ENCODE measurements around the gene FOXN3. TPM values are rescaled to one million over a fixed set of nuclear protein-coding genes. Genes with fewer than 3 reads are reported as not detected.

FOXN3 gene
- polyA plus RNA-seq, 3 donors: 38.7 to 57.4 (median 42.0) TPM

GRCh38 chr14:89430391-89431236 lies 13.6 kb upstream of the FOXN3 start:
- Histone ChIP-seq H3K9ac (ENCODE audit: insufficient read depth, low read length, poor library complexity, severe bottlenecking) (peak overlapping the region; percentile 72), H3K9me3 (replicated peaks in 1 of 2; ENCODE audit: control insufficient read depth in 1 of 2, insufficient read depth in 1 of 2, low read length in 2 of 2) (no peaks in the 10 kb centered on the region), H4K20me1 (ENCODE audit: insufficient read depth, low read length) (no peaks in the 10 kb centered on the region), H3K4me3 (replicated peaks in 1 of 3; ENCODE audit: low read depth in 2 of 3, low read length in 3 of 3) (peak overlapping the region; percentile 43 to 82 (median 77)), H2AFZ (ENCODE audit: insufficient read depth, low read depth, low read length, poor library complexity, severe bottlenecking) (peak overlapping the region; percentile 77), H3K36me3 (replicated peaks in 1 of 2; ENCODE audit: control insufficient read depth in 1 of 2, insufficient read depth in 2 of 2, low read length in 2 of 2) (no peaks in the 10 kb centered on the region), H3K4me1 (ENCODE audit: control insufficient read depth in 1 of 2, insufficient read depth in 2 of 2, low read length in 2 of 2) (peaks cover 41 to 69% of the 10 kb centered on the region in 2 donors), H3K79me2 (ENCODE audit: insufficient read depth, low read length) (peaks cover 88% of the 10 kb centered on the region), H3K4me2 (replicated peaks; ENCODE audit: extremely low read depth, low read length, poor library complexity, severe bottlenecking) (peak overlapping the region; percentile 80), H3K27ac (ENCODE audit: low read depth in 1 of 2, low read length in 2 of 2) (peak overlapping the region; percentile 82 to 98), H3K27me3 (ENCODE audit: control insufficient read depth in 2 of 2, insufficient read depth in 2 of 2, low read length in 2 of 2) (no peaks in the 10 kb centered on the region)
- intact Hi-C loops (cut with micrococcal nuclease): no loop called here
- TF ChIP-seq CTCF (IDR thresholded peaks at IDR 0.05): no peak
- Mint-ChIP-seq H3K4me3 (peak overlapping the region; percentile 77 to 90), H3K4me1 (peaks cover 62% of the 10 kb centered on the region), H3K27me3 (ENCODE audit: low read depth in 3 of 3) (peaks cover 0 to 2% (median 1%) of the 10 kb centered on the region in 3 donors), H3K9me3 (no peaks in the 10 kb centered on the region), H3K27ac (peak overlapping the region; percentile 93 to 98 (median 96)), H3K36me3 (peaks cover 9 to 21% of the 10 kb centered on the region in 2 donors)
- peak; percentile 46 to 70 (median 59) for DNase-seq
- no CpG with 5 or more reads among the region's 9 CpGs for WGBS (ENCODE audit: insufficient coverage)

- Histone ChIP-seq H2AFZ (ENCODE audit: insufficient read depth, low read depth, low read length, poor library complexity, severe bottlenecking) (peak overlapping the region; percentile 77), H3K4me1 (ENCODE audit: control insufficient read depth in 1 of 2, insufficient read depth in 2 of 2, low read length in 2 of 2) (peaks cover 34 to 61% of the 10 kb centered on the region in 2 donors), H3K9ac (ENCODE audit: insufficient read depth, low read length, poor library complexity, severe bottlenecking) (peak overlapping the region; percentile 72), H3K36me3 (replicated peaks in 1 of 2; ENCODE audit: control insufficient read depth in 1 of 2, insufficient read depth in 2 of 2, low read length in 2 of 2) (no peaks in the 10 kb centered on the region), H3K4me3 (replicated peaks in 1 of 3; ENCODE audit: low read depth in 2 of 3, low read length in 3 of 3) (peak overlapping the region; percentile 43 to 82 (median 77)), H3K79me2 (ENCODE audit: insufficient read depth, low read length) (peaks cover 87% of the 10 kb centered on the region), H4K20me1 (ENCODE audit: insufficient read depth, low read length) (no peaks in the 10 kb centered on the region), H3K27me3 (ENCODE audit: control insufficient read depth in 2 of 2, insufficient read depth in 2 of 2, low read length in 2 of 2) (no peaks in the 10 kb centered on the region), H3K27ac (ENCODE audit: low read depth in 1 of 2, low read length in 2 of 2) (peak overlapping the region; percentile 26 to 98), H3K4me2 (replicated peaks; ENCODE audit: extremely low read depth, low read length, poor library complexity, severe bottlenecking) (peak overlapping the region; percentile 80), H3K9me3 (replicated peaks in 1 of 2; ENCODE audit: control insufficient read depth in 1 of 2, insufficient read depth in 1 of 2, low read length in 2 of 2) (no peaks in the 10 kb centered on the region)
- DNase-seq: peak in 2 of 3 donors; percentile 26 to 32
- peak overlapping the region; percentile 87 to 98 (median 93) for H3K27ac Mint-ChIP-seq
- 18% methylated on average over 10 of the region's 14 CpGs for WGBS (ENCODE audit: insufficient coverage)
- peaks cover 0 to 2% (median 1%) of the 10 kb centered on the region in 3 donors for H3K27me3 Mint-ChIP-seq (ENCODE audit: low read depth in 3 of 3)
- peaks cover 51% of the 10 kb centered on the region for H3K4me1 Mint-ChIP-seq
- TF ChIP-seq CTCF (IDR thresholded peaks at IDR 0.05): no peak
- H3K36me3 Mint-ChIP-seq: peaks cover 6 to 27% of the 10 kb centered on the region in 2 donors
- H3K4me3 Mint-ChIP-seq: peak overlapping the region; percentile 77 to 90
- intact Hi-C loops (cut with micrococcal nuclease): no loop called here
- no peaks in the 10 kb centered on the region for H3K9me3 Mint-ChIP-seq
Observed at GRCh38 chr14:89429199-89430181, 12.5 kb upstream of the FOXN3 start.

All from CD14-positive monocyte (primary cell).